HG02623 (cell line): Measurements from ENCODE around the gene ANKRD27.
A peak's percentile ranks its signal among the peaks of the same experiment; 100 is the strongest.
"Not testable (repeated sequence)": the region's sequence is repeated elsewhere in the genome, so short reads cannot be mapped to it uniquely, and the experiment has no call there.

ENCODE experiments used
- ATAC-seq: cut with Tn5 transposase; IDR thresholded peaks from one replicate; pipeline ENCODE4 v1.9.1; 2021; ENCODE audit warnings: moderate library complexity; ENCODE audit not compliant: unreplicated experiment

Gene ANKRD27

DNA sequence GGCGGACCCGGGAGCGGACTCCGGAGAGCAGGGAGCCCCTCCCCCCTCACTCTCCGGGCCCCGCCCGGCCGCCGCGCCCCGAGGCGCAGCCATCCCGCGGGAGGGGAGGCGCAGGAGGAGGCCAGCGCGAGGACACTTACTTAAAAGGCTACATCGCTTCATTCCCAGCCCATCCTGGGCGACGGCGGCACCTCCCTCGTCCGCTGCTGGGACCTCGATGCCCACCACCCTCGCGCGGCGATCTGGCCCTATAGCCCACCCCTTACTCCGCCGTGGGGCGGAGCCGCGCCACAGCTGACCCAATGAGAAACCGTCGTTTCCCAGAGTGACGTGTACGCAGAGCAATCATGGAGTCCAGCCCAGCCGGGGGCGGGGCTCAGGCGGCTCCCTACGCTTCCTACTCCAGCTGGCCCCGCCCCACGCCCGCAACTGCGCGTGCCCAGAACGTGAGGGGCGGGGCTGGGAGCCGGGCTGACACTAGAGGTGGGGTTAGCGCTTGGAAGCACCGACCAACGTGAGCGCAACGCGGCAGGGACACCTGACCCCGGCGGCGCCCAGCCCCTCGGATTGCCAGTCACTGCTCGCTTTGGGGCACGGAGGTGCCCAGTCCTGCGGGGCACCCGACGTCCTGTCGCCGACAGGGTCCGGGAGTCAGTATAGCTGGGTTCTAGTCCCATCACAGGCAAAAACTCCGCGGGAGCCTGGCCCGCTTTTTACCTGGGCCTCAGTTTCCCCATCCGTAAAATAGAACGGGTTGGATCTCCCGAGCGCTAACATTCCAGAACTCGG lies at the start of gene ANKRD27:
ANKRD27 (minus strand) TSS at position 250 of the 789 bp plus-strand sequence. CDS start 16,165 bp downstream, outside the sequence.
- ATAC-seq, result peak; percentile 94

- no peak for ATAC-seq
Observed at GRCh38 chr19:32720936-32721250, 45.9 kb upstream of the ANKRD27 start.

GRCh38 chr19:32720216-32720935 lies 45.4 kb upstream of the ANKRD27 start:
- ATAC-seq, result no peak

- ATAC-seq, result no peak
Observed at GRCh38 chr19:32719611-32720059, 44.7 kb upstream of the ANKRD27 start, which contains the start of gene TDRD12. TDRD12 (plus strand) TSS chr19:32719767; CDS start chr19:32720073, 306 bp downstream.

DNA sequence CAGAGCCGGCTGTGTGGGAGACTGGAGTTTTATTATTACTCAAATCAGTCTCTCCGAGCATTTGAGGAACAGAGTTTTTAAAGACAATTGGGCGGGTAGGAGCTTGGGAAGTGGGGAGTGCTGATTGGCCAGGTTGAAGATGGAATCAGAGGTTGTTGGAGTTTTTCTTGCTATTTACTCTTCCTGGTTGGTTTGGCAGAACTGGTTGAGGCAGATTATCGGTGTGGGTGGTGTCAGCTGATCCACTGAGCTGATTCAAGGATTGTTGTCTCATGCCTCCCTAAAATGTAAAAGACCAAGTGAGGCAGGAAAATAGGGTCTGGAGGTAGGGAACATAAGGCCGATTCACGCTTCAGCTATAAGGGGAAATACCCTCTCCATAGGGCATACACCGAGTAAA lies 43.3 kb upstream of the ANKRD27 start:
- ATAC-seq, result no peak

GRCh38 chr19:32717496-32717895 lies 42.5 kb upstream of the ANKRD27 start:
- ATAC-seq, result no peak

GRCh38 chr19:32716203-32716602 lies 41.2 kb upstream of the ANKRD27 start:
- ATAC-seq, result not testable (repeated sequence)

DNA sequence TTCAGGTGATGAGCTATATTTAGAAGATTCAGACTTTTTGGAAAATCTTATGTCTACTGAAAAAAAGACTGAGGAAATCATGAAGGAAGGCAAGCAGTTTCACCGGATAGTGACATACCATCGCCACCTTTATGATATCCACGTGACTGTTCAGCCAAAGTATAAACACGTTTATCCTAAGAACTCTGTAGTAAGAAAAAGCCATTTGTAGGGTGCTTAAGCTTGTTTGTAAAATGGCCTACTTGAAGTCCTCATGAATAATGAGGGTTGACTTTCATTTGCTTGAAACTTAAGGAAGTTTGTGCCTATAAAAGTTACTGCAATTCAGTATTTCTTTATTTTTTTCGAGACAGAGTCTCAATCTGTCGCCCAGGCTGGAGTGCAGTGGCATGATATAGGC lies 36.8 kb upstream of the ANKRD27 start:
- no peak for ATAC-seq

GRCh38 chr19:32709032-32709431 lies 34.1 kb upstream of the ANKRD27 start:
- no peak for ATAC-seq

GRCh38 chr19:32708457-32708856 lies 33.5 kb upstream of the ANKRD27 start:
- no peak for ATAC-seq

DNA sequence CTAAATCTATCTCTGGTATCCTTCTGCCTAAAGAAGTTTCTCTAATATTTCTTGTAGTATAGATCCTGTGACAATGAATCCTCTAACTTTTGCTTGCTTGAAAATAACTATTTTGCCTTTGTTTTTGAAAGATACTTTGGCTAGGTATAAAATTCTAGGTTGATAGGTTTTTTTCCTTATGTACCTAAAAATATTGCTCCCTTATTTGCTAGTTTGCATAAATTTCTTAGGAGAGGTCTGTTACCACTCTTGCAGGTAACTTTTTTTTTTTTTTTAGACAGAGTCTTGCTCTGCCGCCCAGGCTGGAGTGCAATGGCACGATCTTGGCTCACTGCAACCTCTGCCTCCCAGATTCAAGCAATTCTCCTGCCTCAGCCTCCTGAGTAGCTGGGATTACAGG lies 29.0 kb upstream of the ANKRD27 start:
- ATAC-seq, result not testable (repeated sequence)

- ATAC-seq, result no peak
Observed at GRCh38 chr19:32702010-32702409, 27.0 kb upstream of the ANKRD27 start.

DNA sequence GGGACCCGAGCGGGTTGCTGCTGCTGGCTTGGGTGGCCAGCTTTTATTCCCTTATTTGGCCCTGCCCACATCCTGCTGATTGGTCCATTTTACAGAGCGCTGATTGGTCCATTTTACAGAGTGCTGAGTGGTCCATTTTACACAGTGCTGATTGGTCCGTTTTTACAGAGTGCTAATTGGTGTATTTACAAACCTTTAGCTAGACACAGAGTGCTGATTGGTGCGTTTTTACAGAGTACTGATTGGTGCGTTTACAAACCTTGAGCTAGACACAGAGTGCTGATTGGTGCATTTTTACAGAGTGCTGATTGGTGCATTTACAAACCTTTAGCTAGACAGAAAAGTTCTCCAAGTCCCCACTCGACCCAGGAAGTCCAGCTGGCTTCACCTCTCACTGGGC lies 25.1 kb upstream of the ANKRD27 start:
- ATAC-seq, result not testable (repeated sequence)

DNA sequence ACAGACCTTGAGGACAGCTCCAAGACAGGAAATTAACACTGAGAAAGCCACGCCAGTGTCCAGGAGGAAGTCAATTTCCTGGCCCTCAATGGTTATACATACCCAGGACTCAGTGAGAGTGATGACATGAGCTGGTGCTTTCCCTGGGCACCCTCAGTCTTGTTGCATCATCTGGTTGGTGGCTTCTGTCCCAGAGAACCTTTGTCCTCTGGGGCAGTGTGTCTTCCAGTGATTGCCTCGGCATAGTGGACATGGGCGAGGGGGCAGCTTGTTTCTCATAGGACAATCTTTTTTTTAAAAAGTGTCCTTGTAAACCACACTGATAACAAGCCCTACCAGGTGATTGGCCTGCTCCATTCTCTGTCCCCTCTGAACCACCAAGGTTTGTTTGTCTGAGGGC lies 21.8 kb upstream of the ANKRD27 start:
- ATAC-seq, result not testable (repeated sequence)

DNA sequence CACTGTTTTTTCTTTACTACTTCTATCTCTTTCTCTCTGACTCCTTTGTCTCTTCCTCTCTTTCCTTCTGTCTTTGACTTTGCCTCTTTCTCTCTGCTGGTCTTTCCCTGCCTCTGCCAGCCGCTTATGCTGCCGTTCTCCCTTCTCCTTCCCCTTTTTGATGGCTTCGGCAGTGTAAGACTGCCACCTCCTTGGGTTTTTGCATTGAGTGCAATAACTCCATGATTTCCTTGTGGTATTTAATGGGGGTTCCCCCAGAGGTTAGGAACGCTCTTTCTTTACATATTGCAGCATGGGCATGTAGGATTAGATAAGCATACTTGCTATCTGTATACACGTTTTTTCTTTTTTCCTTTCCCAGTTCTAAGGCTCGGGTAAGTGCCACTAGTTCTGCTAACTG lies 20.5 kb upstream of the ANKRD27 start:
- not testable (repeated sequence) for ATAC-seq

DNA sequence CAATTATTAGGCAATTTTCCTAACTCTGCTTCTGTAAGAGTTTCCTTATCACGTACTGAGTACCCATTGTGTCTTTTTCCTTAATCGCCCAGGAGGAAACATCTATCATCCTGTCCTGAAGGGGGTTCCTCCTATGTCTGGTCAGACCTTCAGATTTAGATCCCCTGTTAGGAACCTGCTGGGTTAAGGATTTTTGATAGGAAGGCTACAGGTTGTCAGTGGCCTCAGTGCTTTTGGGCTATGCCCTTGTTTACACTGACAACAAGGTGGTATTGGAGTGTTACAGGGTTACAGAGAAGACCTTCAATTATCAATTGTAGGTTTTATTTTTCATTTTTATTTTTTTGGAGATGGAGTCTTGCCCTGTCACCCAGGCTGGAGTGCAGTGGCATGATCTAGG lies 19.9 kb upstream of the ANKRD27 start:
- not testable (repeated sequence) for ATAC-seq

DNA sequence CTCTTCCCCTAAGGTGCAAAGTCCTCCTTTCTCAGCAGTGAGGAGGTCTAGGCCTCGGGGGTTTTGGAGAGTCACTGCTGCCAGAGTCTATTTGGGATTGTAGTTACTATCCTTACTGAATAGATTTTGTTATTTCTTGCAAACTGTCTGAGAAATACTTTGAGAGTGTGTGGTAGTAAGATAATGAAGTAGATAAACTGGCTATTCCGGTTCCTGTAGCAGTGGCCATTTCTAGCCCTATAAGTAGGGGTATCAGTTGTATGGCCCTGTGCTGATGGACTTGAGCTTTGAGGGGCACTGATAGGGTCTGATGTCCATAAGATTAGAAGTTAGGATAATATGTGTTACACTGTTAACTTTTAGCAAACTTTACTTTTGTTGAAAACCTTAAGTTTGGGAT lies 19.3 kb upstream of the ANKRD27 start:
- ATAC-seq, result not testable (repeated sequence)

DNA sequence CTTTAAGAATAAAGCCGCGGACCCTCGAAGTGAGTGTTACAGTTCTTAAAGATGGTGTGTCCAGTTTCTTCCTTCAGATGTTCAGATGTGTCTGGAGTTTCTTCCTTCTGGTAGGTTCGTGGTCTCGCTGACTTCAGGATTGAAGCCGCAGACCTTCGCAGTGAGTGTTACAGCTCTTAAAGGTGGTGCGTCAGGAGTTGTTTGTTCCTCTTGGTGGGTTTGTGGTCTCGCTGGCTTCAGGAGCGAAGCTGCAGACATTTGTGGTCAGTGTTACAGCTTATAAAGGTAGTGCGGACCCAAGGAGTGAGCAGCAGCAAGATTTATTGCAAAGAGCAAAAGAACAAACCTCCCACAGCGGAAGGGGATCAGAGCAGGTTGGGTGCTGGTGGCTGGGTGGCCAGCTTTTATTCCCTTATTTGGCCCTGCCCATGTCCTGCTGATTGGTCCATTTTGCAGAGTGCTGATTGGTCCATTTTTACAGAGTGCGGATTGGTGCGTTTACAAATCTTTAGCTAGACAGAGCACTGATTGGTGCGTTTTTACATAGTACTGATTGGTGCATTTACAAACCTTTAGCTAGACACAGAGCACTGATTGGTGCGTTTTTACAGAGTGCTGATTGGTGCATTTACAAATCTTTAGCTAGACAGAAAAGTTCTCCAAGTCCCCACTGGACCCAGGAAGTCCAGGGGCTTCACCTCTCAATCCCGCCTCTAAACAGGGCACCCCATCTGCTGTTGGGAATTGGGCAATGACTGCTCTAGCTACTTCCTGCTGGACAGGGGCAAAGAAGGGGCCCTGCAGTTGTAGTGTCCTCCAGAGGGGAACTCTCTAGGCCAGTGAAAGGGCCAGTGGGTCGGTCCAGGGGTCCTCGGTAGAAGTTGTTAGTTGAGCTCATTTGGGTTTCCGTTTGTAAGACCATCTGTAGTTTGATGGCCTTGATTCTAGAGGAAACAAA lies 18.4 kb upstream of the ANKRD27 start:
- ATAC-seq, result not testable (repeated sequence)

DNA sequence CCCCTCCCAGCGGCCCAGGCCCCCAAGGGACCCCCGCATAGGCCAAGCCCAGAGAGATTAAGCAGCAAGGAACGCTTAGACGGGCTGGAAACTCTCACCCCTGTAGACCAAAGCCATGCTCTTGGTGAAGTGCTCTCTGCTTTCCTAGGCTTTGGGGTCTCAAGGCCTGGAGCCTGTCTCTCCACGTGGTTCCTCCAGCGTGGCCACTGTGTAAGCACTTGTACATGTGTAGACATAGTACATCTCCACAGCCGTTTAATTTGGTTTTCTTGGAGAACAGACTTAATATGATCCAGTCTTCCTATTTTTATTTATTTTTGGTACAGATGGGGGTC lies 17.7 kb upstream of the ANKRD27 start:
- ATAC-seq, result peak; percentile 1

GRCh38 chr19:32691952-32692726 lies 17.2 kb upstream of the ANKRD27 start:
- peak; percentile 59 for ATAC-seq
